Ammon's horn (tissue), 1 donor: ENCODE data around the gene MCRS1.

Experiments
- DNase-seq: peaks from one replicate; pipeline ENCODE4 v3.0.0-alpha.2; 2016; ENCODE audit warnings: low spot score

MCRS1 gene

DNA sequence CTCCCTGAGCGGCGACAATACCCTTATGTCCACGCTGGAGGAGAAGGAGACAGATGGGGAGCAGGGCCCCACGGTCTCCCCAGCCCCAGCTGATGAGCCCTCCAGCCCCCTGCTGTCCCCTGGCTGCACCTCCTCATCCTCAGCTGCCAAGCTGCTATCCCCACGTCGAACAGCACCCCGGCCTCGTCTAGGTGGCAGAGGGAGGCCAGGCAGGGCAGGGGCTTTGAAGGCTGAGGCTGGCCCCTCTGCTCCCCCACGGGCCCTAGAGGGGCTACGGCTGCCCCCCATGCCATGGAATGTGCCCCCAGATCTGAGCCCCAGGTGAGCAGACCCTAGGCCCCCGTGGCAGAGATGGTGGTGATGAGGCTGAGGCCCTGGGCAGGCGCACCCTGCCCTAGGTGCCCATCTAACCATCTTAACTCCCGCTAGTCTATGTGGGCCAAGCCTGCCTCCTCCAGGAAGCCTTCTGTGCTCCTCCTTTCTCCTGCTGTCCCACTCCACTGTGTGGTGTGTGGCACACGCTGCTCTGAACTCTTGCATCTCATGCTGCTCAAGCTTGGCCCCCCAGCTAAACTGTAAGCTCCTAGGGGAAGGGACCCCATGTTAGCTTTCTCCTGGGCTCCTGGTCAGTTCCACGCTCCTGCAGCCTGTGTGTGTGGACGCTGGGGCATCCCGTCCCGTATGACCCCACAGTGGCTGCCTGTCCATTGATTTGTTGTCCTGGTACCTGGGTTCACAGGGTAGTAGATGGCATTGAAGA is 12.1 kb downstream of the MCRS1 start:
- DNase-seq: no peak

DNA sequence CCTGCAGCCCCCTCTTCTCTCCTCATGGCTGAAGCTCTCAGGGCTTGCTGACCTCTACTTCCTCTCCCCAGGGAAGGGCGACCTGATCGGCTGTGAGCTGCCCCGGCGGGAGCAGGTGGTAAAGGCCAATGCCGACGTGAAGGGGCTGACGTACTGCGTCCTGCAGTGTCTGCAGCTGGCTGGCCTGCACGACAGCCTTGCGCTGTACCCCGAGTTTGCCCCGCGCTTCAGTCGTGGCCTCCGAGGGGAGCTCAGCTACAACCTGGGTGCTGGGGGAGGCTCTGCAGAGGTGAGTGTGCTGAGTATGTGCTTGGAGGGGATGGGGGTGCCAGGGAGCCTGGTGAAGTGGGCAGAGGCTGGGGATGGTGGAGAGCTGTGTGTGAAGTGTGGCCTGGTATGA is 13.7 kb downstream of the MCRS1 start:
- no peak for DNase-seq

GRCh38 chr12:49553512-49554088 is 14.3 kb downstream of the MCRS1 start:
- no peak for DNase-seq

- DNase-seq: no peak
Measured at GRCh38 chr12:49552899-49553298, 15.0 kb downstream of the MCRS1 start.

GRCh38 chr12:49552425-49552824 is 15.5 kb downstream of the MCRS1 start:
- DNase-seq: no peak

- DNase-seq: peak; percentile 70
Measured at GRCh38 chr12:49552014-49552413, 15.9 kb downstream of the MCRS1 start.

GRCh38 chr12:49550693-49551252 is 17.2 kb downstream of the MCRS1 start:
- DNase-seq: no peak

DNA sequence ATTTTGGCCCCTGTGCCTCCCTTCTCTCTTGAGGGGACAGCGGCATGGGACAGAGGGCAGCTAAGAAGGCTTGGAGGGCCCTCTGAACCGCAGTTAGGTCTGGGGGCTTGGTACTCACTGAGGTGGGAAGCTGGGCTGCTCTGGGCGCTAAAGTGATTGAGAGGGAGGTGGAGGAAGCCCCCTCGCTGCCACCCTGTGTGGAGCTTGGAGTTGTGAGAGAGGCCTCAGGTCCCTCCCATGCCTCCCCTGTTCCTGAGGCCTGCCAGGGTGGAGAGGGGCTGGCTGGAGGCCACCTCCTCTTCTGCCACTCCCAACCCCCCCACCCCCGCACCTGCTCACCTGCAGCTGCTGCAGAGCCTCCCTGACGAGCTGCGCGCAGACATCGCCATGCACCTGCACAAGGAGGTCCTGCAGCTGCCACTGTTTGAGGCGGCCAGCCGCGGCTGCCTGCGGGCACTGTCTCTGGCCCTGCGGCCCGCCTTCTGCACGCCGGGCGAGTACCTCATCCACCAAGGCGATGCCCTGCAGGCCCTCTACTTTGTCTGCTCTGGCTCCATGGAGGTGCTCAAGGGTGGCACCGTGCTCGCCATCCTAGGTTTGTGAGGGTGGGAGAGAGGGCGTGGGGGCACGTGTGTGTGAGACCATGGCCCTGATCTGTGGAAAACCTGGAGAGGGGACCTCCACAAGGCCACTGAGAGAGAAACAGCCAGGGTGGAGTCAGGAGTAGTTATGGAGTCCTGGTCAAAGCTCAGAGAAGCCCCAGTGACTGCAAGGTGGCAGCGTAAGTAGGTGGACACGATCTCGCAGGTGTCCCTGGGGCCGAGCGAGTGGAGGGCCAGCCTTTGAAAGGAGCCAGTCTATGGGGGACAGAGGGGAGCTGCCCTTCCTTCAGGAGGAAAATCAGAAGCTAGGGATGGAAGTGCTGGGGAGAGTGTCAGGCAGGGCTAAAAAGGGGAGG is 17.9 kb downstream of the MCRS1 start:
- DNase-seq: no peak

GRCh38 chr12:49548822-49549648 is 18.9 kb downstream of the MCRS1 start:
- DNase-seq: no peak

DNA sequence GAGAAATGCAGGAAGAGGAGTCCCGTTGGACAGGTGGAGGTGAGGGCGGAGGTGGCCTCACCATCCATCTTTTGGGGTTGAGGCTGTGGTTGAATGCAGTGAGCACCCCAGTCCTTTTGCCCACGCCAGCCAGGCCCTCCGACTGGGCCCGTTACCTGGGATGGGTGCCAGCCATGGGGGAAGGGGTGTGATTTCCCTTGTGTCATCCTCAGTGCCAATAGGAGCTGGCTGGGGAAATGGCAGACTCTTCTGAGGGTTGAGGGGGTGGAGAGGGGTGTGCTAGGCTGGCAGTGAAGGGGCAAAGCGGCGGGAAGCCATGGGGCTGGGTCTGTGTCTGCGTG is 19.5 kb downstream of the MCRS1 start:
- DNase-seq: no peak

- DNase-seq: no peak
Measured at GRCh38 chr12:49547090-49547690, 20.8 kb downstream of the MCRS1 start.

GRCh38 chr12:49546481-49546880 is 21.5 kb downstream of the MCRS1 start:
- no peak for DNase-seq

DNA sequence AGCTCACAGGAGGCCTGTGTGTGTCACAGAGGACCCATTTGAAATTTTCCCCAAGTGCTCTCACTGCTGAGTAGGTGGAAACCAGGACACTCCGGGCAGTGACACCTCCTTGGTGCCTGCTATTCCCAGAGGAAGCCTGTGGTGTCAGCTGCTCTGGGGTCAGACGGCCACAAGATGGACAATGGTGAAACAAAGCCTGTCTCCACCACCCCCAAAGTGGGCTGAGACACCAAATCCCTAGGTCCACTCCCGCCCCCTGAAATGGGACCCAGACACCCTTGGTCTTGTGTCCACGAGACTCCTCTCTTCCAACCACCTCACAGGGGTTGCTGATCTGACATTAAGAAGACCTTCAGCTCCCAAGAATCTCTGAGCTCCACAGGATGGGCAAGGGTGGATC is 22.1 kb downstream of the MCRS1 start:
- no peak for DNase-seq

DNA sequence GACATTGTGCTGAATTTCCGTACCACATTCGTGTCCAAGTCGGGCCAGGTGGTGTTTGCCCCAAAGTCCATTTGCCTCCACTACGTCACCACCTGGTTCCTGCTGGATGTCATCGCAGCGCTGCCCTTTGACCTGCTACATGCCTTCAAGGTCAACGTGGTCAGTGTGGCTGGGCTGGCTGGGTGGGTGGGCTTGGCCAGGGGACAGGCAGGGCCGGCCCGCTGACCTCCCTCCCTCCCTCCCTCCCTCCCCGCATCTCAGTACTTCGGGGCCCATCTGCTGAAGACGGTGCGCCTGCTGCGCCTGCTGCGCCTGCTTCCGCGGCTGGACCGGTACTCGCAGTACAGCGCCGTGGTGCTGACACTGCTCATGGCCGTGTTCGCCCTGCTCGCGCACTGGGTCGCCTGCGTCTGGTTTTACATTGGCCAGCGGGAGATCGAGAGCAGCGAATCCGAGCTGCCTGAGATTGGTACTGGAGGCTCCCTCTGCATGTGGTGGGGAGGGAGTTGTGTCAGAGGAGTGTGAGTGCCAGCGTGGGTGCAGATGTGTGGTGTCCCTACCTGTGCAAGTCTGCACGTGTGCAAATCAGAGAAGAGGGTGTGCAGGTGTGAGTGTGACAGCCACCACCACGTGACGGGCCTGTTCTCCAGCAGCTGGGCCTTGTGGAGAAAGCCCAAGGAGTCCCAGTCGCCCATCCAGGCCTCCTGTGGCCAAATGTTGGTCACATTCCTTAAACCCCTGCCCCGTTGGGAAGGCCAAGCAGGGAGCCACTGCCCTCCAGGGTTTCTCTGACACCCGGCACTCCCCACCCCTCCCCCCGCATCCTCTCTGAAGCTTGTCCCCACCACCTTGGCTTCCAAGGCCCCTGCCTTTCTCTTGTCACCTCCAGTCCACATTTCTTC is 23.8 kb downstream of the MCRS1 start:
- DNase-seq: no peak

DNA sequence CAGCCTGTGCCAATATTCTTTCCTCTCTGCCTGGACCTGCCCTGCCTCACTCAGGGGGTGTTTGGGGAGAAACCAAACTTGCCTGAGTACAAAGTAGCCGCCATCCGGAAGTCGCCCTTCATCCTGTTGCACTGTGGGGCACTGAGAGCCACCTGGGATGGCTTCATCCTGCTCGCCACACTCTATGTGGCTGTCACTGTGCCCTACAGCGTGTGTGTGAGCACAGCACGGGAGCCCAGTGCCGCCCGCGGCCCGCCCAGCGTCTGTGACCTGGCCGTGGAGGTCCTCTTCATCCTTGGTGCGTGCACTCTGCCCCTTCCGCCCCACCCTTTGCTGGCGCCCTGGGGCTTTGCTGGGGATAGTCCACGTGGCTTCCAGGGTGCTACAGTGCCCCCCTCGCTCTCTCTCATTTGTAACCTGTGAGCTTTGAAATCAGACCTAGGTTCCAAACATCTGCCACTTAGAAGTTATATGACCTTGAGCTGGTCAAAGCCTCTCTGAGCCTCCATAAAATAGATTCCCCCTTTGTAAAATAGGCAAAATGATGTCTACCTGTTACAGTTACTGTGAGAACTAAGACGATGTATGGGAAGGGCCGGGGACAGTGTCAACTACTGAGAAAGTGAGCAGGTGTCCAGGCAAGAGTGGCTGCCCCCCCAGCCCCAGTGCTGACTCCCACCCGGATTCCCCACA is 24.6 kb downstream of the MCRS1 start:
- no peak for DNase-seq

DNA sequence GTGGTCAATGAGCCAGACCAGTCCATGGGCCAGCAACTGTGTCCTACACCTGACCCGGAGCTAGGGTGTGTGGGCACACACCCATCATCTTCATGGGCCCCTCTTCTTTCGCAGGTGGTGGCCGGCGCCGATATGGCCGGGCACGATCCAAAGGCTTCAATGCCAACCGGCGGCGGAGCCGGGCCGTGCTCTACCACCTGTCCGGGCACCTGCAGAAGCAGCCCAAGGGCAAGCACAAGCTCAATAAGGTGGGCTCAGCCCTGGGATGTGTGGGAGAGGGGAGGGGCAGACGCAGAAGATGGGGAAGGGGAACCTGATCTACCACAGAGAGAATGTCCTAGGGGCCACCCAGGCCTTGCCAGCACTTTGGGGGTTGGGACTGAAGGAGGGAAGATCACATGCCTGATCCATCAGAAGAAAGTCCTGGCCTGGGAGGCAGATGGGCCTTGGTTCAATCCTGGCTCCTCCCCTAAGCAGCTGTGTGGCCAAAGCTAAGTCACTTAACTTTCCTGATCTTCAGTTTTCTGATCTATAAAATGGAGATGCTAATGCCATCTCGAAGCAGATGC is 25.3 kb downstream of the MCRS1 start:
- DNase-seq: no peak

GRCh38 chr12:49541911-49542505 is 25.9 kb downstream of the MCRS1 start:
- no peak for DNase-seq

DNA sequence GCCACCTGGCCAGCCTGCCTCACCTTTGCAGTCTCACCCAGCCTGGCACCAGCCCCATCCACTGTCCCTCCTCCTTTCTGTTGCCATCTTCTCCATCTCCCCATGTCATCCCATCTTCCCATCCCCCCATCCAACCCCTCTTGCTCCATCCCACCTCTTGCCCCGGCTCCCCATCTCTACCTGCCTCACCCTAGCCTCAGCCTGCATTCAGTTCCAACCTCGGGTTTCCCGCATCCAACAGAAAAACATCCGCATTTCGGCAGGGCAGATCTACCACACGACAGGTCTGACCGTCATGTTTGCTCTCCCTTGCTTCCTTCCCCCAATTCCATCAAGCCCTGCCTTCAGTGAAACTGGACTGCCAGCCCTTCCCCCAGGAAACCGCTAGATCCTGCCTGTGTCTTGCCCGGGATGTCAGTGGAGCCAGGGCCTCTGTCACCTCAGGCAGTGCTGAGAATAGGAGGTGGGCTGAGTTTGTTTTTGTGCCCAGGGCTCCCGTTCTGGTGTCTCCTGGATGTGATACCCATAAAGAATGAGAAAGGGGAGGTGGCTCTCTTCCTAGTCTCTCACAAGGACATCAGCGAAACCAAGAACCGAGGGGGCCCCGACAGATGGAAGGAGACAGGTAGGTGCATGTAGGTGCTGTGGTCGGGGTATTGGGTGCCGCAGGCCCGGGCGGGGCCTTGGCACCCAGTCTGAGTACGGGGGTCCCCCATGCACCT is 26.6 kb downstream of the MCRS1 start:
- DNase-seq: no peak
